Stimulated activated CD4-positive, alpha-beta T cell treated with anti-CD3 and anti-CD28 coated beads, TNF-alpha, amount 100 ng/mL, for 48 hours (primary cell): ENCODE data around the gene FBXO34.
A peak's percentile ranks its signal among the peaks of the same experiment; 100 is the strongest.

Experiments used
- DNase-seq, 3 donors: peaks; one replicate each; pipeline ENCODE4 v3.0.0-alpha.2; 2020; ENCODE audit warnings: low read depth in 3 of 3

The FBXO34 gene

GRCh38 chr14:55347748-55348147 lies 76.5 kb downstream of the FBXO34 start:
- no peak for DNase-seq

- no peak for DNase-seq
Measured at GRCh38 chr14:55348766-55349453, 77.7 kb downstream of the FBXO34 start.

GRCh38 chr14:55349565-55349964 lies 78.3 kb downstream of the FBXO34 start:
- no peak for DNase-seq

GRCh38 chr14:55350461-55350860 lies 79.2 kb downstream of the FBXO34 start:
- no peak for DNase-seq

GRCh38 chr14:55351111-55351510 lies 79.9 kb downstream of the FBXO34 start:
- DNase-seq, result no peak

- DNase-seq, result no peak
Measured at GRCh38 chr14:55352201-55352600, 81.0 kb downstream of the FBXO34 start.

- no peak for DNase-seq
Measured at GRCh38 chr14:55353686-55354467, 82.7 kb downstream of the FBXO34 start.

GRCh38 chr14:55354500-55354899 lies 83.3 kb downstream of the FBXO34 start:
- peak; percentile 14 to 45 (median 27) for DNase-seq

GRCh38 chr14:55355922-55356321 lies 84.7 kb downstream of the FBXO34 start:
- DNase-seq, result no peak

- no peak for DNase-seq
Measured at GRCh38 chr14:55356913-55357312, 85.7 kb downstream of the FBXO34 start.

- no peak for DNase-seq
Measured at GRCh38 chr14:55359307-55359706, 88.1 kb downstream of the FBXO34 start.

- no peak for DNase-seq
Measured at GRCh38 chr14:55361190-55361589, 90.0 kb downstream of the FBXO34 start.

- no peak for DNase-seq
Measured at GRCh38 chr14:55366271-55366670, 95.0 kb downstream of the FBXO34 start.

GRCh38 chr14:55370883-55371455 lies 99.7 kb downstream of the FBXO34 start:
- no peak for DNase-seq

GRCh38 chr14:55372423-55372822 lies 101.2 kb downstream of the FBXO34 start:
- no peak for DNase-seq

GRCh38 chr14:55372825-55373224 lies 101.6 kb downstream of the FBXO34 start:
- DNase-seq, result no peak

GRCh38 chr14:55373784-55374705 lies 102.8 kb downstream of the FBXO34 start:
- DNase-seq, result no peak

GRCh38 chr14:55374771-55375170 lies 103.5 kb downstream of the FBXO34 start:
- DNase-seq, result no peak

- no peak for DNase-seq
Measured at GRCh38 chr14:55377236-55377635, 106.0 kb downstream of the FBXO34 start.

GRCh38 chr14:55381040-55381439 lies 109.8 kb downstream of the FBXO34 start:
- no peak for DNase-seq

GRCh38 chr14:55381561-55381960 lies 110.3 kb downstream of the FBXO34 start:
- no peak for DNase-seq

- DNase-seq, result no peak
Measured at GRCh38 chr14:55382483-55382882, 111.3 kb downstream of the FBXO34 start.
